ENCODE measurements around the gene RFX4.
"Not testable (repeated sequence)": the region's sequence is repeated elsewhere in the genome, so short reads cannot be mapped to it uniquely, and the experiment has no call there.

RFX4 gene

DNA sequence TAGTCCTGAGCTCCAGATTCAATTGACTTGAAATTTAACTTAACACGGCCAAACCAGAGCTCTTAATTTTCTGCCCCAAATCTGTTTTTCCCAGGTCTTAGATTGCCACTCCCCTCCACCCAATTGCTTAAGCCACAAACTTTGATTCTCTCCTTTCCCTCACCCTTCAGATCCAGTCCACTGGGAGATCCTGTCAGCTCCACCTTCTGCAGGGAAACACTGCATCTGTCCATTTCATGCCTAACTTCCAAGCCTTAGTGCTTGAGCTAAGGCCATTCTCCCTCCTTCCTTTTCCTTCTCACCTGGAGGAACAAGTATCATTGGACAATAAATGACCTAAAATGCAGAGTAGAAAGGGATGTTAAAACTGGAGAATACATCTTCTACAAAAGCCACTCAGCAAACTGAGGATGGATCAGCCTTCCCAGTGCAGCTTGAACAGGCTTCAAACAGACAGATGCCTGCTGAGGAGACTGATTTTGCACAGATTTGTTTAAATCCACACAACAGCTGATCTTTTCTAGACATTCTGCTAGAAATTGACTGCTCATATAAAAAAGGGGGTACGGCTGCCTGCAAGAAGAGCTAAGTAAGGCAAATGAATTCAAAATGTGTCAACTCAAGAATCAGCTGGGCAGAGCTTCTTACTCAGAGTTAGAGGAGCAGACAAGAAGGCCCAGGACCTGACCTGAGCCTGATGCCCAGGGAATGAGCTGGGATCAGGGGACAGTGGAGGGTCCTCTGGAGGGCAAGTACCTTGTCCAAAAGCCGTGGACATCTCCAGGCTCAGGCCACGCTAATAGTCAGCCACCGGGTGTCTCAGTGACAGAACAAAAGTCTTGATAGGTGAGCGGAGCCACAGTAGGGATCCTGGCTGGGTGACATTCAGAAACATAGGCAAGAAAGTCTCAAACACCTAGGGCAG is 110.4 kb downstream of the RFX4 start:
- DNase-seq, result no peak

DNA sequence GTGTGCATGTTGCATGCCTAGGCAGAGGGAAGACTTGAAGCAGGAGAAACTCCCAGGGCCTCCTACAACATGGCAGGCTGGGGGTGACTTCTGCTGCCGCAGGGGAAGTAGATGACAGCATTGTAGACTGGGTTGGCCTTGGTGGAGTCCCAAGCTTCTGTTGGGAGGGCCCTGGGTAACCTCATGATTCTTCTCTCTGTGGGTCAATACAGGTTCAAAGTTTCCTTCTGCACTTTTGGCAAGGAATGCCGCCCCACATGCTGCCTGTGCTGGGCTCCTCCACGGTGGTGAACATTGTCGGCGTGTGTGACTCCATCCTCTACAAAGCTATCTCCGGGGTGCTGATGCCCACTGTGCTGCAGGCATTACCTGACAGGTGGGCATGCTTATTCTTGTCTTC is 113.3 kb downstream of the RFX4 start:
- DNase-seq, result no peak

GRCh38 chr12:106696681-106697417 is 114.0 kb downstream of the RFX4 start:
- no peak for DNase-seq

DNA sequence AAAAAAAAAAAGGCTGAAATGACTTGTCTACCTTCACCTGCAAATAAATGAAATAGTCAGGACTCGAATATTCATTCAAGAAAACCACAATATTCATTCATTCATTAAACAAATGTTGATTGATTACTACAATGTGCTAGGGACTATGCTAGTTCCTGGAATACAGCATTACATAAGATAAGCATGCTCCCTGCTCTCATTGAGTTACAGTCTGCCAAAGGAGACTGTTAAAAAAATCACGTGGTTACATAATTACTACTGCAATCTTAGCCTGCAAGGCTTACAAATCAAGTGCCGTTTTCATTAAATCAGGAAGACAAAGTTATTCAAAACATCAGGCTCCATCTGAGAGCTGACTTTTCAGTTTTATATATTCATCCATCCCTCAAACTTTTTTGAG is 121.3 kb downstream of the RFX4 start:
- no peak for DNase-seq

DNA sequence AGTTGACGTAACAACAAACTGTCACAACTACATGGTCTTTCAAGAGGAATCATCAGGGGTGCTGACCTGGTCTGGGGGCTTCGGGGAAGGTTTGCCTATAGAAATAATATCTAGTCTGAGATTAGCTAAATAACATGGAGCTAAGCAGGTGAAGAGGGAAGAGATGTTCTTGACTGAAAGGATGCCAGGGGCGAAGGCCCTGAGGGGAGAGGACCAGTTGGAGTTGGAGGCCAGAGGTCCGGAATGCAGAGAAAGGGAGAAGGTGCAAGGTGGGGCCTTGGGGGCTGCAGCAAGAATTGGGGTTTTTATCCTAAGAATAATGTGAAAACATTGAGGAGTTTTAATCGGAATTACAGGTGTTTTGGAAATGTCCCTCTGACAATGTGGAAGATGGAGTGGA is 123.2 kb downstream of the RFX4 start:
- DNase-seq, result no peak

DNA sequence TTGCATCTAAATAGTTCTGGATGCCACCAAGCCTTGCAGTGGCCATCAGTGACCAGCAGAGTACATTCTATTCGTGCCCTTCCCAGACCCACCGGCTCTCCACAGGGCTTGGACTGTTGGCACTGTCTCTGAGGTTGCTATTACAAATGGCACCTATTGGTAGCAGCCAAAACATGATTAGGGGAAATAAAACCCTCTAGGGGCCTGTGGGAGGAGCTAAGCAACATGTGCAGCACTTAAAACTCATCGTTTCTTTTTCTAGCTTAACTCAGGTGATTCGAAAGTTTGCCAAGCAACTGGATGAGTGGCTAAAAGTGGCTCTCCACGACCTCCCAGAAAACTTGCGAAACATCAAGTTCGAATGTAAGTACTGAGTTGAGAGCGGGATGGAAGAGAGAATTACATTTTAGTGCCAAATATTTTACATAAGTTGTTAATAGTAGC is 126.3 kb downstream of the RFX4 start:
- DNase-seq, result no peak

- no peak for DNase-seq
Observed at GRCh38 chr12:106710143-106710893, 127.5 kb downstream of the RFX4 start.

- DNase-seq, result no peak
Observed at GRCh38 chr12:106711316-106711715, 128.5 kb downstream of the RFX4 start.

DNA sequence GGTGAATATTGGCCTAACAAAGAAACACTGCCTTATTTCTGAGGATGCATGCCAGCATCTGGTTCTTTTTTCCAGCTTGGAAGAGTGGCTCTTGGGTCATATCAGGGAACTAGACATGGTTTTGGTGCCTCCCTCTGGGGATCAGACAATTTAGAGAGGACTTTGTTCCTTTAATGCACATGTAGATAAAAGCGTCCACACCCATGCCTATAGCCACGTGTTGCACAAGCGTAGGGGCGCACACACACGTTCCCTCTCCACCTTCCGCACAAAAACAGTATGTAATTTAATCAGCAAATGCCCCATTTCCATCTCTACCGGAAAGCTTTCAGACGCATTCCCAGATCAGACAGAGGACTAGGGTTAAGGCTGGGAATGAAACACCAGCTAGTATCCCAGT is 130.0 kb downstream of the RFX4 start:
- DNase-seq, result no peak

DNA sequence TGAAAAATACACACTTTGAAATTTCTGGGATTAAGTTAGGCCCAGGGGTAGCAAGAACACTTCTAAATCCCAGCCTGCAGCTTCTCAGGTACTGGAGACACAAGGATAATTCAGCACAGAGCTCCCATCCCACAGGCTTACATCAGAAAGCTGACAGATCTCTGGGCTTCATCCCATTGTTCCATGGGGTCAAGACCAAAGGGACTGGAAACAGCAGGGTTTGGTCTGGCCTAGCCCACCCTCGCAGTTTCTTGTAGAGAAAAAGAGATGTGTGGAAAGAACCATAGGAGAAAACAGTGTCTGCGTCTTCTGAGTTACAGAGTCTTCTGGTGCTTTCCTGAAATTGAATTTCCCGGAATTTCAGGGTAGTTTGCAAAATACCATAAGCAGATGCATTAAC is 132.1 kb downstream of the RFX4 start:
- DNase-seq, result no peak

GRCh38 chr12:106715582-106715981 is 132.8 kb downstream of the RFX4 start:
- DNase-seq, result no peak

GRCh38 chr12:106717673-106718072 is 134.9 kb downstream of the RFX4 start:
- DNase-seq, result no peak

- no peak for DNase-seq
Observed at GRCh38 chr12:106719879-106720278, 137.1 kb downstream of the RFX4 start.

DNA sequence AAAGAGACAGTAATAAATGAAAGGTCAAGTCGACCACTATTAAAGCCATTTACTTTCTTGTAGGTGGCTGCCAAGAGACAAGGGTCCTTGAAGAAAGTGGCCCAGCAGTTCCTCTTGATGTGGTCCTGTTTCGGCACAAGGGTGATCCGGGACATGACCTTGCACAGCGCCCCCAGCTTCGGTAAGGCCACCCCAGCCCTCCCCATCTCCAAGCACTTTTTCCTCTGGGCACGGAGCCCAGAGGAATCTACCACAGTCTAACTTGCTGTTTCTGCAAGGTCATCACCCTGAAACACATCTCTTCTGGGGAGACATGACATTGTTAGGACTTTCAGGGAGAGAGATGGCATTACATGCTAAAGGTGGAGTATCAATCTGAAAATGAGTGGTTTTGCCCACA is 137.9 kb downstream of the RFX4 start:
- DNase-seq, result no peak

DNA sequence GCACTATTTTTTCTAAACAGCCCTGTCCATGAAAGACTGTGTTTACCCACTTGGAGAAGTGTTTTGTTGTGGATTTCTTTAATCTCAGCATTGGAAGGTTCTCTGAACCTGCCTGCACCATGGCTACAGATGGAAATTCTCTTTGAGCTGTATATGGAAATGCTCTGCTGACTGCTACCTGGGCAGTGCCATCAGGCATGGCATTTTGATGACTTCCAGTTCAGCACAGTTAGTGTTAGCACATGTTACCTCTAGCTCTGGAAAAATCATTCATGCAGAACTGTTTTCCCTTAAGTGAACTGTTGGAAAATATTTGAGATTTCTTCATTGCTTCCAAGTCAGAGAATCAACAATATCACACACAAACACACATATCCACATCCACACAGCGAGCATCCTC is 139.1 kb downstream of the RFX4 start:
- no peak for DNase-seq

GRCh38 chr12:106722837-106723236 is 140.0 kb downstream of the RFX4 start:
- no peak for DNase-seq

DNA sequence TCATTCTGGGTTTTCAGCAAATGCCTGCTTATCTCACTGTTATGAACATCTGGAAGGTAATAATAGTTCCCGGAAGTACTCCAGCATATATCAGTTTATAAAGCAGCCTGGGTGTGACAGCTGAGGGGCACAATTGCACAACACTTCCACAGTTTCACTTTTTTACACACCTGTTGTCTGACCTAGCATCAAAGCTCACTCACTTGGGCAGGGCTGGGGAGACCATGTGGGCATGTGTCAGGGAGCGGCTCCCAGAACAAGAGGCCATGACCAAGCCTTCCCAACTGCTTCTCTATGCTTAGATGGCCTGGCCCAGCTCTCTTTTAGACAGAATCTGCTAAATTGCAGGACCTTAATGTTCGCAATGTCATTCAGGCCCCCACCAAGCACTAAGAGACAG is 140.6 kb downstream of the RFX4 start:
- DNase-seq, result no peak

- DNase-seq, result no peak
Observed at GRCh38 chr12:106724116-106724515, 141.3 kb downstream of the RFX4 start.

DNA sequence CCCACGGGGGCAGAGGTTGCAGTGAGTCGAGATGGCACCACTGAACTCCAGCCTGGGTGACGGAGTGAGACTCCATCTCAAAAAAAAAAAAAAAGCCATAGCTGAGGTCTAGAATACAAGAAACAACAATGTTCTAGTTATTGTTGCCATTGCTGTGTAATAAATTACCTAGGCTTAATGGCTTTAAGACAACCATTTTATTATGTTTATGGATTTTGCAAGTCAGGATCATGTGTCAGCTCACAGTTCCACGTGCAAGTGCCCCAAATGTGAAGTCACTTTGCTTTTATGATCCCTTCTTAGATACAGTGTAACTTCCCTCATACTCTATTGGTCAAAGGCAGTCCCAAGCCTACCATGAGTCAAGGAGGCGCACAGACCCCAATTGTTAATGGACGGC is 142.1 kb downstream of the RFX4 start:
- no peak for DNase-seq

DNA sequence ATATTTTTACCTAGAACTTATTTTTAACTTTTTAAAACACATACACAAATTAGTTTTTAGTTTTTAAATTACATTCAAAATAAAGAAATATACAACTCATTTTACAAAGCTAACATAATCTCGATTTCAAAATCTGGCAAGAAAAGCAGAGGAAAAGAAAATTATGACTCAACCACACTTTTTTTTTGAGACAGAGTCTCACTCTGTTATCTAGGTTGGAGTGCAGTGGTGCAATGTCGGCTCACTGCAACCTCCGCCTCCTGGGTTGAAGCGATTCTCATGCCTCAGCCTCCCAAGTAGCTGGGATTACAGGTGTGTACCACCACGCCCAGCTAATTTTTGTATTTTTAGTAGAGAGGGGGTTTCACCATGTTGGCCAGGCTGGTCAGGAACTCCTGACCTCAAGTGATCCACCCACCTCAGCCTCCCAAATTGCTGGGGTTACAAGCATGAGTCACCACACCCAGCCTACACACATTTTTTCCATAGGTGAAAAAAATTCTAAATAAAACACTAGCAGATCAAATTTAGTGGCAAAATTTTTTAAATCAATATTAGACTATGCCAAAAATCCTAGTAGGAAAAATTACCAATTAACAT is 143.9 kb downstream of the RFX4 start:
- DNase-seq, result not testable (repeated sequence)

DNA sequence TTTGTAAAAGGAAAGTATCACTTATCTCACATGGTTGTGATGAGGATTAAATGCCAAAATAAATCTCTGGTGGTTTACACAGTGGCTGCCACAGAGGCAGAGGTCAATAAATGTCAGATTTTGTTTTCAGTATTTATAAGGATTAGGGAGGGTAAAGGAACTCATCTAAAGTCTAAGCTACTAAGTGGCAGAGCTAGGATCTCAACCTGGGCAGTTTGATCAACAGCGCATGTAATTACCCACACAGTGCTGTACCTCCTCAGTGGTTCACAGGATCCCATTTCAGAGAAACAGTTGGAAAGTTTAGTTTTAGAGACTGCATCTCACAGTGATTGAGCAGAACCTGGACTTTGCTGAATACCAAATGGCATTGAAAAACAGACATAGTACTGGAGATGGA is 146.8 kb downstream of the RFX4 start:
- DNase-seq, result no peak

- DNase-seq, result no peak
Observed at GRCh38 chr12:106732890-106733289, 150.1 kb downstream of the RFX4 start.

DNA sequence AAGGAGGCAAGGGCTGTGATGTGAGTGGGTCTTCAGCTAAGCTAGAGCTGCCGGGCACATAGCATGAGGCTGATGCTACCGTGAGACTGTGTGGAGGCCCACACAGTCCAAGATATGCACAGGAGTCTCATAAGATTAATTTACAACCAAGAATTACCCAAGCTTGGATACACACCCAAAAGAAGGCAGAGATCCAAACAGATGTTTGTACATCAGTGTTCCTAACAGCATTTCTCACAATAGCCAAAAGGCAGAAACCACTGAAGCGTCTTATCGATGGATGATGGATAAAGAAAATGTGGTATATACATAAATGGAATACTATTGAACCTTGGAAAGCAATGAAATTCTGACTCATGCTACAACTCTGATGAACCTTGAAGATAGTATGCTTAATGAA is 150.9 kb downstream of the RFX4 start:
- DNase-seq, result no peak
